HepG2 (cell line): ENCODE measurements around the gene PMS1. TPM values are rescaled to one million over a fixed set of nuclear protein-coding genes. Genes with fewer than 3 reads are reported as not detected.

Experiments
- BRCA1 ChIP-seq: sonication (generic); formaldehyde crosslinking; IDR thresholded peaks from 2 replicates; pipeline ENCODE4 v1.4.0; 2020; ENCODE audit warnings: missing genetic modification reagents
- DBP ChIP-seq: sonication (generic); formaldehyde crosslinking; IDR thresholded peaks from 2 replicates; pipeline ENCODE4 v1.4.0; 2020; ENCODE audit warnings: missing genetic modification reagents; ENCODE audit errors: not compliant biosample characterization
- HDAC1 ChIP-seq: sonication (generic); formaldehyde crosslinking; IDR thresholded peaks from 2 replicates; pipeline ENCODE4 v1.5.1; 2020; ENCODE audit warnings: mild to moderate bottlenecking, missing genetic modification reagents
- JUN ChIP-seq: sonication (generic); formaldehyde crosslinking; IDR thresholded peaks from 2 replicates; pipeline ENCODE4 v1.4.0; 2020; ENCODE audit warnings: mild to moderate bottlenecking, missing genetic modification reagents
- JUNB ChIP-seq: sonication (generic); formaldehyde crosslinking; IDR thresholded peaks from 2 replicates; pipeline ENCODE4 v1.8.0; 2022; ENCODE audit warnings: missing genetic modification reagents, mild to moderate bottlenecking, borderline replicate concordance
- KDM4B ChIP-seq: sonication (generic); formaldehyde crosslinking; IDR thresholded peaks from 2 replicates; pipeline ENCODE4 v1.4.0; 2020; ENCODE audit warnings: missing genetic modification reagents
- MAF1 ChIP-seq: sonication (generic); formaldehyde crosslinking; IDR thresholded peaks from 2 replicates; pipeline ENCODE4 v1.5.0; 2020; ENCODE audit warnings: missing genetic modification reagents, borderline replicate concordance
- MAFG ChIP-seq: sonication (generic); formaldehyde crosslinking; IDR thresholded peaks from 2 replicates; pipeline ENCODE4 v1.5.1; 2020; ENCODE audit warnings: mild to moderate bottlenecking, missing genetic modification reagents
- MLX ChIP-seq: IDR thresholded peaks from 2 replicates; pipeline ENCODE4 v1.6.1; 2016
- RERE ChIP-seq: IDR thresholded peaks from 2 replicates; pipeline ENCODE4 v1.6.1; 2016; ENCODE audit warnings: low read depth, missing genetic modification reagents, missing compliant biosample characterization
- SOX6 ChIP-seq, 2 experiments: fragments of 450-650 bp in 1 of 2; sonication (generic) in 1 of 2; formaldehyde crosslinking in 1 of 2; IDR thresholded peaks; 2 replicates each; pipeline versions ENCODE4 v1.4.0 to v1.6.1; 2017 to 2020; ENCODE audit warnings: antibody characterized with exemption in 1 of 2, mild to moderate bottlenecking in 1 of 2, missing genetic modification reagents in 1 of 2
- SP5 ChIP-seq: IDR thresholded peaks from 2 replicates; pipeline ENCODE4 v1.6.1; 2016; ENCODE audit warnings: low read depth, borderline replicate concordance
- TCF7L2 ChIP-seq: IDR thresholded peaks from 2 replicates; pipeline ENCODE4 v1.6.1; 2011; ENCODE audit warnings: mild to moderate bottlenecking, low read depth, low read length, moderate library complexity
- UBTF ChIP-seq: sonication (generic); formaldehyde crosslinking; IDR thresholded peaks from 2 replicates; pipeline ENCODE4 v1.4.0; 2020; ENCODE audit warnings: mild to moderate bottlenecking, missing genetic modification reagents
- ZEB1 ChIP-seq: IDR thresholded peaks from 2 replicates; pipeline ENCODE4 v1.6.1; 2012; ENCODE audit warnings: mild to moderate bottlenecking, low read depth, inconsistent platforms; ENCODE audit not compliant: insufficient replicate concordance
- ZNF354B ChIP-seq: sonication (generic); formaldehyde crosslinking; IDR thresholded peaks from 2 replicates; pipeline ENCODE4 v1.8.0; 2022; ENCODE audit warnings: mild to moderate bottlenecking, missing genetic modification reagents
- ZNF430 ChIP-seq: sonication (generic); formaldehyde crosslinking; IDR thresholded peaks from 2 replicates; pipeline ENCODE4 v1.9.0; 2021; ENCODE audit warnings: mild to moderate bottlenecking, missing genetic modification reagents
- ZNF75D ChIP-seq: sonication (generic); formaldehyde crosslinking; IDR thresholded peaks from 2 replicates; pipeline ENCODE4 v1.8.1; 2023; ENCODE audit warnings: missing genetic modification reagents, mild to moderate bottlenecking, borderline replicate concordance
- ZNF776 ChIP-seq: sonication (generic); formaldehyde crosslinking; IDR thresholded peaks from 2 replicates; pipeline ENCODE4 v1.4.0; 2020; ENCODE audit warnings: mild to moderate bottlenecking, missing genetic modification reagents
- ZNF790 ChIP-seq: sonication (generic); formaldehyde crosslinking; IDR thresholded peaks from 2 replicates; pipeline ENCODE4 v1.8.0; 2022; ENCODE audit warnings: missing genetic modification reagents, mild to moderate bottlenecking, borderline replicate concordance
- polyA plus RNA-seq, 8 experiments: library from polyadenylated mRNA; depleted of rRNA in 3 of 8; stranded (reverse) in 7 of 8; unstranded in 1 of 8; fragments of >200 nt; fragmentation: Illumina TruSeq in 4 of 8; extraction: Trizol in 4 of 8; gene quantifications; 2 replicates each; pipeline versions ENCODE4 v1.2.1 to v1.2.3, GENCODE V29; 2011 to 2016; ENCODE audit warnings: low read depth in 4 of 8, missing spikeins in 1 of 8, mixed read lengths in 1 of 8; ENCODE audit not compliant: insufficient read depth in 1 of 8
- total RNA-seq, 5 experiments: library from RNA; depleted of rRNA; stranded (reverse); fragments of >200 nt; fragmentation: Illumina TruSeq; extraction: Trizol; gene quantifications; 2 replicates each; pipeline ENCODE4 v1.2.3, GENCODE V29; 2016; ENCODE audit warnings: low read depth in 1 of 5

PMS1 gene
- total and polyA plus RNA-seq, 2 of the 13 experiments (the other 11 are each of a cell fraction or from before 2014, with no cell fraction given) = 14.6 to 39.9 TPM

- peak; percentile 78 for TF ChIP-seq UBTF (CRISPR knock-in tag)
- peak; percentile 25; the same call in 1 of the 2 replicates for TF ChIP-seq MLX (CRISPR knock-in tag)
- TF ChIP-seq ZNF430 = peak; percentile 60; the same call in 1 of the 2 replicates
- TF ChIP-seq ZNF75D = no peak
- TF ChIP-seq ZEB1 = peak; percentile 53
- no peak for TF ChIP-seq MAF1
- no peak for TF ChIP-seq ZNF776 (CRISPR knock-in tag)
- TF ChIP-seq JUN = peak; percentile 88
- no peak for TF ChIP-seq MAFG (CRISPR knock-in tag)
- TF ChIP-seq SOX6 (IDR thresholded peaks at IDR 0.05) = no peak
- TF ChIP-seq SOX6 (CRISPR knock-in tag; IDR thresholded peaks at IDR 0.05) = peak; percentile 64
- TF ChIP-seq DBP = peak; percentile 49
- peak; percentile 46; the same call in 1 of the 2 replicates for TF ChIP-seq KDM4B (CRISPR knock-in tag)
- TF ChIP-seq ZNF790 = no peak
- TF ChIP-seq BRCA1 (CRISPR knock-in tag) = peak; percentile 92
- no peak for TF ChIP-seq JUNB (CRISPR knock-in tag)
- TF ChIP-seq SP5 (CRISPR knock-in tag) = no peak
- TF ChIP-seq RERE (CRISPR knock-in tag) = 0 out of 2 replicates have a peak, but pooled peaks have one; percentile 34
- TF ChIP-seq TCF7L2 = no peak
- TF ChIP-seq ZNF354B = 0 out of 2 replicates have a peak, but pooled peaks have one; percentile 36
- TF ChIP-seq HDAC1 (CRISPR knock-in tag) = peak; percentile 69; the same call in 1 of the 2 replicates
These were observed 21.5 kb upstream of the PMS1 start, which contains the start of gene OSGEPL1 (continued) for GRCh38 chr2:189762551-189763298.
